Measurements from ENCODE around the gene APBB2.

GRCh38 chr4:40937140-40937725, 277.1 kb downstream of the APBB2 start:
- TF ChIP-seq POLR2A (IDR thresholded peaks at IDR 0.05) (no peak), CTCF (IDR thresholded peaks at IDR 0.05) (no peak)
